HCT116 (cell line): ENCODE measurements around the gene DOCK9. TPM values are rescaled to one million over a fixed set of nuclear protein-coding genes. Genes with fewer than 3 reads are reported as not detected.

Experiments used
- ATAC-seq: fragments of 200-7000 bp; cut with Tn5 transposase; 2 replicates; pipeline ENCODE4 v1.9.1; 2020; ENCODE audit warnings: mild to moderate bottlenecking, moderate library complexity
- BruUV-seq: library from RNA; stranded (reverse); fragments of 400-500 nt; replicated peaks from 2 replicates; lab custom pipeline; 2021; lab: Mats Ljungman, UMichigan
- CTCF ChIA-PET: fragments of 300-600 bp; sonication (Branson Sonifier 250); formaldehyde crosslinking; loops from one replicate; lab custom pipeline; 2021; ENCODE audit warnings: antibody characterized with exemption; lab: Charles Lee
- POLR2A ChIA-PET: fragments of 300-600, 350-600 bp; sonication (Branson Sonifier 250); formaldehyde crosslinking; loops from one replicate; lab custom pipeline; 2021; ENCODE audit warnings: antibody characterized with exemption; lab: Charles Lee
- RAD21 ChIA-PET, 2 experiments: fragments of 300-600 bp; sonication (Branson Sonifier 250); formaldehyde crosslinking; loops; one replicate each; lab custom pipeline; 2023; ENCODE audit warnings: low total read pairs in 2 of 2; ENCODE audit not compliant: uncharacterized antibody in 2 of 2, unreplicated experiment in 2 of 2, low non-redundant PET in 1 of 2; lab: Charles Lee
- DNase-seq: peaks from one replicate; pipeline ENCODE4 v3.0.0-alpha.2; 2010; ENCODE audit warnings: low read depth, low spot score
- H2AFZ ChIP-seq: fragments of 200-600 bp; shearing (Covaris generic), sonication (generic); 2 replicates; pipeline ENCODE4 v1.6.1; 2017; ENCODE audit warnings: low read depth, mixed run types, mixed read lengths, antibody characterized with exemption, low read length; ENCODE audit not compliant: poor library complexity, severe bottlenecking
- H3K27ac ChIP-seq: 2 replicates; pipeline ENCODE4 v1.5.1; 2012; ENCODE audit warnings: low read depth, low read length
- H3K27me3 ChIP-seq: fragments of 200-600 bp; sonication (generic); 2 replicates; pipeline ENCODE4 v1.6.1; 2016; ENCODE audit warnings: mixed run types, low read length, mixed read lengths; ENCODE audit not compliant: insufficient read depth
- H3K36me3 ChIP-seq, 2 experiments: fragments of 200-500 bp in 1 of 2; fragments of 200-600 bp in 1 of 2; sonication (Bioruptor generic) in 1 of 2; sonication (generic) in 1 of 2; 2 replicates each; pipeline versions ENCODE4 v1.5.1 to v1.6.1; 2014 to 2016; ENCODE audit warnings: low read length in 2 of 2, inconsistent platforms in 1 of 2, mixed read lengths in 1 of 2, mixed run types in 1 of 2; ENCODE audit not compliant: insufficient read depth in 2 of 2, control insufficient read depth in 1 of 2
- H3K4me1 ChIP-seq, 2 experiments: fragments of 200-600 bp in 1 of 2; sonication (generic) in 1 of 2; 2 replicates each; pipeline versions ENCODE4 v1.5.1 to v1.6.1; 2012 to 2017; ENCODE audit warnings: low read length in 2 of 2, inconsistent platforms in 1 of 2, mild to moderate bottlenecking in 1 of 2, mixed read lengths in 1 of 2, mixed run types in 1 of 2, moderate library complexity in 1 of 2; ENCODE audit not compliant: insufficient read depth in 2 of 2, control insufficient read depth in 1 of 2
- H3K4me2 ChIP-seq: fragments of 200-600 bp; sonication (generic); 2 replicates; pipeline ENCODE4 v1.6.1; 2017; ENCODE audit warnings: mixed run types, low read length, mixed read lengths
- H3K4me3 ChIP-seq, 2 experiments: fragments of 200-600 bp in 1 of 2; sonication (generic) in 1 of 2; replicated peaks in 1 of 2; 2 replicates each; pipeline ENCODE4 v1.5.1; 2011 to 2016; ENCODE audit warnings: low read length in 2 of 2, control low read depth in 1 of 2, low read depth in 1 of 2, mild to moderate bottlenecking in 1 of 2, mixed read lengths in 1 of 2, mixed run types in 1 of 2
- H3K79me2 ChIP-seq: fragments of 200-600 bp; sonication (generic); 2 replicates; pipeline ENCODE4 v1.6.1; 2017; ENCODE audit warnings: mild to moderate bottlenecking, mixed run types, low read length, moderate library complexity, mixed read lengths; ENCODE audit not compliant: insufficient read depth
- H3K9ac ChIP-seq: fragments of 200-600 bp; sonication (generic); 2 replicates; pipeline ENCODE4 v1.6.1; 2016; ENCODE audit warnings: low read length, mixed read lengths
- H3K9me2 ChIP-seq: fragments of 200-600 bp; sonication (generic), shearing (Covaris generic); 2 replicates; pipeline ENCODE4 v1.6.1; 2017; ENCODE audit warnings: mixed run types, mild to moderate bottlenecking, moderate library complexity; ENCODE audit not compliant: insufficient read depth
- H3K9me3 ChIP-seq, 2 experiments: fragments of 200-500 bp in 1 of 2; fragments of 200-600 bp in 1 of 2; sonication (Bioruptor generic) in 1 of 2; sonication (generic) in 1 of 2; 2 replicates each; pipeline ENCODE4 v1.6.1; 2014 to 2017; ENCODE audit warnings: low read length in 2 of 2, mixed read lengths in 2 of 2, inconsistent platforms in 1 of 2, low read depth in 1 of 2, mild to moderate bottlenecking in 1 of 2, mixed run types in 1 of 2, moderate library complexity in 1 of 2; ENCODE audit not compliant: control insufficient read depth in 1 of 2, insufficient read depth in 1 of 2
- H4K20me1 ChIP-seq: fragments of 200-600 bp; sonication (generic), shearing (Covaris generic); 2 replicates; pipeline ENCODE4 v1.6.1; 2017; ENCODE audit warnings: mixed run types, mild to moderate bottlenecking, moderate library complexity; ENCODE audit not compliant: insufficient read depth
- CBX3 ChIP-seq: IDR thresholded peaks from 2 replicates; pipeline ENCODE4 v1.6.1; 2012; ENCODE audit warnings: low read depth
- CEBPB ChIP-seq: IDR thresholded peaks from 2 replicates; pipeline ENCODE4 v1.6.1; 2012; ENCODE audit warnings: low read depth
- EGR1 ChIP-seq: IDR thresholded peaks from 2 replicates; pipeline ENCODE4 v1.6.1; 2012; ENCODE audit warnings: low read depth
- EZH2phosphoT487 ChIP-seq: fragments of 200-600 bp; IDR thresholded peaks from 2 replicates; pipeline ENCODE4 v1.6.1; 2018; ENCODE audit warnings: antibody characterized with exemption, borderline replicate concordance
- FOSL1 ChIP-seq: IDR thresholded peaks from 2 replicates; pipeline ENCODE4 v1.6.1; 2012; ENCODE audit warnings: low read depth
- JUND ChIP-seq: IDR thresholded peaks from 2 replicates; pipeline ENCODE4 v1.6.1; 2012
- POLR2A ChIP-seq: IDR thresholded peaks from 2 replicates; pipeline ENCODE4 v1.7.0; 2011; ENCODE audit warnings: borderline replicate concordance; ENCODE audit not compliant: insufficient read depth, insufficient read length; ENCODE audit errors: extremely low read depth
- POLR2AphosphoS5 ChIP-seq: IDR thresholded peaks from 2 replicates; pipeline ENCODE4 v1.6.1; 2011; ENCODE audit warnings: mild to moderate bottlenecking, low read depth, low read length, moderate library complexity
- RAD21 ChIP-seq: IDR thresholded peaks from 2 replicates; pipeline ENCODE4 v1.6.1; 2012; ENCODE audit warnings: low read depth, mild to moderate bottlenecking
- SP1 ChIP-seq: IDR thresholded peaks from 2 replicates; pipeline ENCODE4 v1.6.1; 2012; ENCODE audit warnings: low read depth
- SRF ChIP-seq: IDR thresholded peaks from 2 replicates; pipeline ENCODE4 v1.6.1; 2012; ENCODE audit warnings: low read depth
- intact Hi-C: fragments of 100-400 bp; cut with micrococcal nuclease; formaldehyde crosslinking; loops from 2 replicates; pipeline ENCODE4 v1.10.0; 2022
- total RNA-seq: library from RNA; stranded (reverse); gene quantifications from one replicate; pipeline ENCODE4 v1.2.1, GENCODE V29; 2021; ENCODE audit not compliant: unreplicated experiment
- TF ChIP-seq, protein P1 (sequence below): IDR thresholded peaks from 2 replicates; pipeline ENCODE4 v1.6.1; 2012
- TF ChIP-seq, protein P2 (sequence below): IDR thresholded peaks from 2 replicates; pipeline ENCODE4 v1.6.1; 2012
- TF ChIP-seq, protein P3 (sequence below): IDR thresholded peaks from 2 replicates; pipeline ENCODE4 v1.6.1; 2011; ENCODE audit warnings: mild to moderate bottlenecking, low read length, moderate library complexity; ENCODE audit not compliant: insufficient replicate concordance; ENCODE audit errors: extremely low read depth
- TF ChIP-seq, protein P4 (sequence below), 3 experiments: fragments of 200-600 bp in 1 of 3; sonication (generic) in 1 of 3; IDR thresholded peaks in 2 of 3; conservative IDR thresholded peaks in 1 of 3; 2 replicates each; pipeline ENCODE4 v1.5.1; 2012 to 2017; ENCODE audit warnings: low read depth in 2 of 3, low read length in 2 of 3, antibody characterized with exemption in 1 of 3, borderline replicate concordance in 1 of 3, control low read depth in 1 of 3, mild to moderate bottlenecking in 1 of 3, mixed read lengths in 1 of 3, mixed run types in 1 of 3, moderate library complexity in 1 of 3; ENCODE audit not compliant: insufficient read depth in 1 of 3

DOCK9 gene
- total RNA-seq, 1 experiment from 2014 or later, result 58.8 TPM

DNA sequence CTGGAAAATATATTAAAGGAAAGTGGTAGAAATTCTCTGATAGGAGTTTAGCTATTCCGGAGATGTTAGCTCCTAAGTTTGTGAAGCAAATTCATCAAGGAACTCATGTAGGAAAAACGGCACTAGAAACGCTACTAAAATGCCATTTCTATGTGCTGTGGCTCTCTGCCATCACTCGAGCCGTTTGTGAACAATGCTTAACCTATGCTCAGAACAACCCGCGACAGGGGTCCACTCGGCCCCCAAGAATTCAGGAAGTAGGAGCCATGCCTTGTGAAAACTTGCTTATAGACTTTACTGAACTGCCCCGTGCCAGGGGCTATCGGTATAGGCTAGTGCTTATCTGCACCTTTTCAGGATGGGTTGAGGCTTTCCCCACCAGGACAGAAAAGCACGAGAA, 211.2 kb downstream of the DOCK9 start:
- Histone ChIP-seq H4K20me1 (no peaks in the 10 kb centered on the region), H3K36me3 (no peaks in the 10 kb centered on the region), H3K9me2 (no peaks in the 10 kb centered on the region), H3K27me3 (no peaks in the 10 kb centered on the region), H2AFZ (no peak overlapping the region), H3K4me3 (no peak overlapping the region), H3K27ac (no peak overlapping the region), H3K9ac (no peak overlapping the region), H3K9me3 (no peaks in the 10 kb centered on the region), H3K79me2 (no peaks in the 10 kb centered on the region), H3K4me2 (no peak overlapping the region), H3K4me1 (no peaks in the 10 kb centered on the region)
- POLR2A ChIA-PET, result no interaction called here
- intact Hi-C loops, result no loop called here
- no TSS peak for BruUV-seq
- RAD21 ChIA-PET, result no interaction called here
- DNase-seq (no peak), ATAC-seq (no peak)
- no peak for TF ChIP-seq SRF
- no peak for TF ChIP-seq POLR2A
- no peak for TF ChIP-seq CBX3
- TF ChIP-seq, protein P1, sequence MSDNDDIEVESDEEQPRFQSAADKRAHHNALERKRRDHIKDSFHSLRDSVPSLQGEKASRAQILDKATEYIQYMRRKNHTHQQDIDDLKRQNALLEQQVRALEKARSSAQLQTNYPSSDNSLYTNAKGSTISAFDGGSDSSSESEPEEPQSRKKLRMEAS, result no peak
- TF ChIP-seq, protein P2, sequence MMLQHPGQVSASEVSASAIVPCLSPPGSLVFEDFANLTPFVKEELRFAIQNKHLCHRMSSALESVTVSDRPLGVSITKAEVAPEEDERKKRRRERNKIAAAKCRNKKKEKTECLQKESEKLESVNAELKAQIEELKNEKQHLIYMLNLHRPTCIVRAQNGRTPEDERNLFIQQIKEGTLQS, result no peak
- no peak for TF ChIP-seq CEBPB
- TF ChIP-seq FOSL1, result no peak
- no peak for TF ChIP-seq POLR2AphosphoS5
- no peak for TF ChIP-seq SP1
- TF ChIP-seq, protein P3, sequence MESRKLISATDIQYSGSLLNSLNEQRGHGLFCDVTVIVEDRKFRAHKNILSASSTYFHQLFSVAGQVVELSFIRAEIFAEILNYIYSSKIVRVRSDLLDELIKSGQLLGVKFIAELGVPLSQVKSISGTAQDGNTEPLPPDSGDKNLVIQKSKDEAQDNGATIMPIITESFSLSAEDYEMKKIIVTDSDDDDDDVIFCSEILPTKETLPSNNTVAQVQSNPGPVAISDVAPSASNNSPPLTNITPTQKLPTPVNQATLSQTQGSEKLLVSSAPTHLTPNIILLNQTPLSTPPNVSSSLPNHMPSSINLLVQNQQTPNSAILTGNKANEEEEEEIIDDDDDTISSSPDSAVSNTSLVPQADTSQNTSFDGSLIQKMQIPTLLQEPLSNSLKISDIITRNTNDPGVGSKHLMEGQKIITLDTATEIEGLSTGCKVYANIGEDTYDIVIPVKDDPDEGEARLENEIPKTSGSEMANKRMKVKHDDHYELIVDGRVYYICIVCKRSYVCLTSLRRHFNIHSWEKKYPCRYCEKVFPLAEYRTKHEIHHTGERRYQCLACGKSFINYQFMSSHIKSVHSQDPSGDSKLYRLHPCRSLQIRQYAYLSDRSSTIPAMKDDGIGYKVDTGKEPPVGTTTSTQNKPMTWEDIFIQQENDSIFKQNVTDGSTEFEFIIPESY, result no peak
- no peak for TF ChIP-seq JUND
- no peak for TF ChIP-seq EGR1
- no peak for TF ChIP-seq RAD21
- TF ChIP-seq EZH2phosphoT487, result no peak
- TF ChIP-seq, protein P4, sequence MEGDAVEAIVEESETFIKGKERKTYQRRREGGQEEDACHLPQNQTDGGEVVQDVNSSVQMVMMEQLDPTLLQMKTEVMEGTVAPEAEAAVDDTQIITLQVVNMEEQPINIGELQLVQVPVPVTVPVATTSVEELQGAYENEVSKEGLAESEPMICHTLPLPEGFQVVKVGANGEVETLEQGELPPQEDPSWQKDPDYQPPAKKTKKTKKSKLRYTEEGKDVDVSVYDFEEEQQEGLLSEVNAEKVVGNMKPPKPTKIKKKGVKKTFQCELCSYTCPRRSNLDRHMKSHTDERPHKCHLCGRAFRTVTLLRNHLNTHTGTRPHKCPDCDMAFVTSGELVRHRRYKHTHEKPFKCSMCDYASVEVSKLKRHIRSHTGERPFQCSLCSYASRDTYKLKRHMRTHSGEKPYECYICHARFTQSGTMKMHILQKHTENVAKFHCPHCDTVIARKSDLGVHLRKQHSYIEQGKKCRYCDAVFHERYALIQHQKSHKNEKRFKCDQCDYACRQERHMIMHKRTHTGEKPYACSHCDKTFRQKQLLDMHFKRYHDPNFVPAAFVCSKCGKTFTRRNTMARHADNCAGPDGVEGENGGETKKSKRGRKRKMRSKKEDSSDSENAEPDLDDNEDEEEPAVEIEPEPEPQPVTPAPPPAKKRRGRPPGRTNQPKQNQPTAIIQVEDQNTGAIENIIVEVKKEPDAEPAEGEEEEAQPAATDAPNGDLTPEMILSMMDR (IDR thresholded peaks at IDR 0.05 in 2 of 3, conservative IDR thresholded peaks at IDR 0.05 in 1 of 3; ENCODE audit: borderline replicate concordance in 1 of 3, insufficient read depth in 1 of 3, low read depth in 2 of 3, low read length in 2 of 3), result no peak
- CTCF ChIA-PET, result no interaction called here
